Psoas muscle (tissue), 8 donors: ENCODE data around the gene NBEA. TPM values are rescaled to one million over a fixed set of nuclear protein-coding genes. Genes with fewer than 3 reads are reported as not detected.

Experiments used
- ATAC-seq, 4 donors: fragments of 200-7000 bp; cut with Tn5 transposase; one replicate each; pipeline ENCODE4 v1.9.1; 2020; ENCODE audit warnings: moderate library complexity in 3 of 4, mild to moderate bottlenecking in 2 of 4
- DNase-seq, 2 donors: peaks; one replicate each; pipeline ENCODE4 v3.0.0-alpha.2; 2020
- H3K27ac ChIP-seq: fragments of 200-600 bp; one replicate; pipeline ENCODE4 v1.8.0; 2022
- H3K27me3 ChIP-seq, 3 donors: fragments of 200-600 bp in 1 of 3; one replicate each; pipeline versions ENCODE4 v1.6.1 to v1.8.0; 2013 to 2022; ENCODE audit warnings: low read length in 2 of 3, mild to moderate bottlenecking in 2 of 3, moderate library complexity in 1 of 3; ENCODE audit not compliant: insufficient read depth in 3 of 3
- H3K36me3 ChIP-seq, 2 donors: fragments of 200-600 bp in 1 of 2; one replicate each; pipeline versions ENCODE4 v1.6.1 to v1.8.0; 2013 to 2022; ENCODE audit warnings: low read depth in 1 of 2, mild to moderate bottlenecking in 1 of 2, moderate library complexity in 1 of 2; ENCODE audit not compliant: insufficient read depth in 1 of 2
- H3K4me1 ChIP-seq: fragments of 200-600 bp; one replicate; pipeline ENCODE4 v1.8.0; 2022
- H3K4me3 ChIP-seq: fragments of 200-600 bp; one replicate; pipeline ENCODE4 v1.8.0; 2022; ENCODE audit warnings: mild to moderate bottlenecking
- H3K9me3 ChIP-seq: fragments of 200-600 bp; one replicate; pipeline ENCODE4 v1.8.0; 2022
- CTCF ChIP-seq: fragments of 200-600 bp; IDR thresholded peaks from one replicate; pipeline ENCODE4 v1.8.0; 2022; ENCODE audit warnings: antibody characterized with exemption
- WGBS, 3 donors: extraction: QIAGEN DNeasy Blood & Tissue Kit; methylation state at CpG; one replicate each; pipeline versions ENCODE4 v1.1.6 to v1.1.7; 2013; 5-methylcytosine and 5-hydroxymethylcytosine counted together
- intact Hi-C, 2 donors: fragments of 100-400 bp; cut with DNase I; formaldehyde crosslinking; loops; one replicate each; pipeline versions ENCODE4 v1.11.0 to v1.14.2; 2022
- polyA plus RNA-seq, 3 donors: library from polyadenylated mRNA; stranded (reverse); fragments of 200-250 nt; gene quantifications; one replicate each; pipeline ENCODE4 v1.2.3, GENCODE V29; 2013
- total RNA-seq, 4 donors: library from RNA; stranded (reverse); fragmentation: NEBNext Ultra II Directional in 2 of 4; extraction: Animal tissue kit (Norgen Biotek cat#: 25700) in 2 of 4; gene quantifications; one replicate each; pipeline versions ENCODE4 v1.2.1 to v1.2.4, GENCODE V29; 2021 to 2023
- donor health status: healthy with polysubstance abuse.
- donor health status: DM: no; HTN: no; CAD: no; lungs with moderate emphysema.
- donor health status: Bipolar disorder and iron deficiency.
- donor health status: healthy.
- donor health status: DM: yes; HTN: yes; CAD: no.
- donor health status: DM: no; HTN: no; CAD: no.
- donor health status: DM: no; HTN: no; CAD: no.
- donor health status: DM: yes; HTN: yes; CAD: no.

Gene NBEA
- total and polyA plus RNA-seq, 7 donors = 0.99 to 5.3 (median 1.5) TPM

- ATAC-seq = no peak
- Histone ChIP-seq H3K4me3 (no peak overlapping the region), H3K36me3 (no peaks in the 10 kb centered on the region), H3K4me1 (peaks cover 7% of the 10 kb centered on the region), H3K27ac (no peak overlapping the region), H3K9me3 (no peaks in the 10 kb centered on the region), H3K27me3 (no peaks in the 10 kb centered on the region)
- DNase-seq = no peak
- 77 to 88% (median 77%) methylated on average over 2 of the region's 2 CpGs for WGBS, 3 donors
- intact Hi-C loops = no loop called here
- TF ChIP-seq CTCF = no peak
Observed at GRCh38 chr13:35144166-35144890, 202.3 kb downstream of the NBEA start.

- Histone ChIP-seq H3K36me3 (no peaks in the 10 kb centered on the region), H3K27ac (no peak overlapping the region), H3K4me3 (no peak overlapping the region), H3K9me3 (no peaks in the 10 kb centered on the region), H3K27me3 (no peaks in the 10 kb centered on the region), H3K4me1 (peaks cover 7% of the 10 kb centered on the region)
- TF ChIP-seq CTCF = no peak
- DNase-seq = no peak
- 89 to 100% (median 91%) methylated on average over 1 of the region's 1 CpG for WGBS, 3 donors
- intact Hi-C loops = no loop called here
- ATAC-seq = no peak
Observed at GRCh38 chr13:35146686-35147085, 204.6 kb downstream of the NBEA start.

- Histone ChIP-seq H3K27me3 (no peaks in the 10 kb centered on the region), H3K4me3 (no peak overlapping the region), H3K4me1 (no peaks in the 10 kb centered on the region), H3K9me3 (no peaks in the 10 kb centered on the region), H3K27ac (no peak overlapping the region), H3K36me3 (no peaks in the 10 kb centered on the region)
- DNase-seq (no peak), ATAC-seq (peak in 1 of 4 donors; percentile 65)
- intact Hi-C loops = loop anchor here (5.0 to 10.0 kb wide), 3 partner anchors 212 to 1362 kb away; partner anchors contain the start of gene NBEA (in 1 of the 2)
- TF ChIP-seq CTCF = peak; percentile 68
- WGBS, 3 donors = 33 to 46% (median 42%) methylated on average over 3 of the region's 3 CpGs
Observed at GRCh38 chr13:35157143-35157755, 215.2 kb downstream of the NBEA start.

- no peak overlapping the region for H3K27ac ChIP-seq
- no peak for TF ChIP-seq CTCF
- no peaks in the 10 kb centered on the region for H3K4me1 ChIP-seq
- ATAC-seq (no peak), DNase-seq (no peak)
- 57 to 70% (median 64%) methylated on average over 5 of the region's 5 CpGs for WGBS, 3 donors
- no peaks in the 10 kb centered on the region for H3K9me3 ChIP-seq
- intact Hi-C loops = loop anchor here (5.0 to 10.0 kb wide), 3 partner anchors 214 to 1364 kb away; partner anchors contain the start of gene NBEA (in 1 of the 2)
- no peak overlapping the region for H3K4me3 ChIP-seq
- H3K27me3 ChIP-seq = no peaks in the 10 kb centered on the region
- H3K36me3 ChIP-seq = no peaks in the 10 kb centered on the region
Observed at GRCh38 chr13:35159041-35159440, 217.0 kb downstream of the NBEA start.
